CD4-positive, CD25-positive, alpha-beta regulatory T cell (primary cell): Measurements from ENCODE around the gene WDR20. TPM values are rescaled to one million over a fixed set of nuclear protein-coding genes. Genes with fewer than 3 reads are reported as not detected.
"Not testable (repeated sequence)": the region's sequence is repeated elsewhere in the genome, so short reads cannot be mapped to it uniquely, and the experiment has no call there.

Source experiments
- ATAC-seq, 2 donors: fragments of 150-1000 bp; cut with Tn5 transposase; one replicate each; pipeline ENCODE4 v1.10.0; 2021; ENCODE audit warnings: low read depth in 2 of 2, moderate number of reproducible peaks in 2 of 2, moderate library complexity in 1 of 2
- DNase-seq, 3 donors: peaks; one replicate each; pipeline versions ENCODE4 v3.0.0 to v3.0.0-alpha.2; 2012 to 2022; ENCODE audit warnings: mixed read lengths in 1 of 3
- H3K27ac ChIP-seq: one replicate; pipeline ENCODE4 v1.7.0; 2013; ENCODE audit warnings: mild to moderate bottlenecking, low read length; ENCODE audit not compliant: insufficient read depth, poor library complexity, severe bottlenecking
- H3K27me3 ChIP-seq: one replicate; pipeline ENCODE4 v1.7.0; 2013; ENCODE audit warnings: low read length; ENCODE audit not compliant: control insufficient read depth, insufficient read depth
- H3K36me3 ChIP-seq: one replicate; pipeline ENCODE4 v1.7.0; 2013; ENCODE audit warnings: mild to moderate bottlenecking, low read length, moderate library complexity; ENCODE audit not compliant: control insufficient read depth, insufficient read depth
- H3K4me1 ChIP-seq: 2 replicates; pipeline ENCODE4 v1.7.0; 2013; ENCODE audit warnings: mild to moderate bottlenecking, low read length; ENCODE audit not compliant: insufficient read depth, control insufficient read depth, poor library complexity, severe bottlenecking
- H3K4me3 ChIP-seq: one replicate; pipeline ENCODE4 v1.7.0; 2013; ENCODE audit warnings: low read depth, mild to moderate bottlenecking, low read length, moderate library complexity
- H3K9me3 ChIP-seq, 2 experiments: 1 replicate in 1 of 2; 2 replicates in 1 of 2; pipeline ENCODE4 v1.7.0; 2013; ENCODE audit warnings: low read length in 2 of 2, mild to moderate bottlenecking in 1 of 2, moderate library complexity in 1 of 2; ENCODE audit not compliant: control insufficient read depth in 2 of 2
- H3K27ac Mint-ChIP-seq, 3 donors: one replicate each; pipeline ENCODE4 v1.8.0; 2020 to 2022; ENCODE audit warnings: mild to moderate bottlenecking in 3 of 3, mixed read lengths in 3 of 3, moderate library complexity in 2 of 3
- H3K27me3 Mint-ChIP-seq: one replicate; pipeline ENCODE4 v1.8.0; 2022; ENCODE audit warnings: mild to moderate bottlenecking, mixed read lengths
- H3K36me3 Mint-ChIP-seq: one replicate; pipeline ENCODE4 v1.8.0; 2020; ENCODE audit warnings: mixed read lengths
- H3K4me1 Mint-ChIP-seq, 4 donors: one replicate each; pipeline ENCODE4 v1.8.0; 2020 to 2022; ENCODE audit warnings: mixed read lengths in 4 of 4, mild to moderate bottlenecking in 1 of 4
- H3K4me3 Mint-ChIP-seq, 4 donors: one replicate each; pipeline ENCODE4 v1.8.0; 2020 to 2022; ENCODE audit warnings: mild to moderate bottlenecking in 4 of 4, mixed read lengths in 4 of 4, moderate library complexity in 3 of 4
- H3K9me3 Mint-ChIP-seq, 7 donors: one replicate each; pipeline ENCODE4 v1.8.0; 2020 to 2022; ENCODE audit warnings: mixed read lengths in 7 of 7, mild to moderate bottlenecking in 3 of 7, moderate library complexity in 2 of 7
- polyA plus RNA-seq, 4 donors: library from polyadenylated mRNA; unstranded; fragments of 300-500 nt; fragmentation: Illumina TruSeq; gene quantifications; one replicate each; pipeline ENCODE4 v1.2.3, GENCODE V29; 2021
- total RNA-seq: library from RNA; stranded (reverse); gene quantifications from one replicate; pipeline ENCODE4 v1.2.3, GENCODE V29; 2022

The WDR20 gene
- total and polyA plus RNA-seq, 5 donors from 2014 or later = 13.0 to 66.7 (median 19.0) TPM

DNA sequence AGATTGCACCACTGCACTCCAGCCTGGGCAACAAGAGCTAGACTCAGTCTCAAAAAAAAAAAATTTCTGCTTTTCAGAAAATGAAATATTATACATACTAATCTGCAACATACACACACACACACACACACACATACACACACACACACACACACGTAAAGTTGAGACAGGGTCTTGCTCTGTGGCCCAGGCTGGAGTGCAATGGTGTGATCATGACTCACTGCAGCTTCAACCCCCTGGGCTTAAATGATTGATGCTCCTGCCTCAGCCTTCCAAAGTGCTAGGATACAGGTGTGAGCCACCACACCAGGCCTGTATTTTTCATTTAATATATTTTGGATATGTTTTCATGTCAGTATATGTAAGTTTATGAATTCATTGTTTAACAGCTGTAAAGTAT is 18.8 kb upstream of the WDR20 start:
- no peak overlapping the region for H3K27ac ChIP-seq
- no peak overlapping the region for H3K4me3 ChIP-seq
- H3K4me3 Mint-ChIP-seq = no peak overlapping the region
- no peaks in the 10 kb centered on the region for H3K9me3 ChIP-seq
- peaks cover 0 to under 1% (median 0%) of the 10 kb centered on the region in 4 donors for H3K4me1 Mint-ChIP-seq
- DNase-seq (no peak), ATAC-seq (no peak)
- no peaks in the 10 kb centered on the region for H3K27me3 ChIP-seq
- H3K9me3 Mint-ChIP-seq = peaks cover 0 to 2% (median 0%) of the 10 kb centered on the region in 7 donors
- no peak overlapping the region for H3K27ac Mint-ChIP-seq
- H3K36me3 Mint-ChIP-seq = peaks cover 4% of the 10 kb centered on the region
- no peaks in the 10 kb centered on the region for H3K27me3 Mint-ChIP-seq
- no peaks in the 10 kb centered on the region for H3K36me3 ChIP-seq
- no peaks in the 10 kb centered on the region for H3K4me1 ChIP-seq

DNA sequence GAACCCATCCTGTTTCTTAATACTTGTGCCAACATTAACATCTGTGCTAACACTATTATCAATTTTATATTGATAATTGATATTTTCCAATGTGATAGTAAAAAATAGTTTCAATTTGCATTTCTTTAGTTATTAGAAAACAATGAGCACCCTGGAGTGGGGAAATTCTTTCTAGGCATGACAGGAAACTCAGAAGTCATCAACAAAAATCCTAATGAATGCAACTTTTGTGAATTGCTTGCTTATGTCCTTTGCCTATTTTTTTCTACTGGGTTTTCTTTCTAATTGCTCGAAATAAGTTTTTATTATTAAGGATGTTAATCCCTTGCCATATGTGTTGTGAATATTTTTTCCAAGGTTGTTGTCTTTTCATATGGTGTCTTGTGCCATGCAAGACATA is 18.1 kb upstream of the WDR20 start:
- H3K36me3 ChIP-seq = no peaks in the 10 kb centered on the region
- no peaks in the 10 kb centered on the region for H3K27me3 ChIP-seq
- DNase-seq (no peak), ATAC-seq (no peak)
- peaks cover 0 to 3% (median 0%) of the 10 kb centered on the region in 4 donors for H3K4me1 Mint-ChIP-seq
- H3K9me3 Mint-ChIP-seq = peaks cover 0 to 2% (median 0%) of the 10 kb centered on the region in 7 donors
- no peak overlapping the region for H3K27ac ChIP-seq
- H3K4me3 Mint-ChIP-seq = no peak overlapping the region
- H3K36me3 Mint-ChIP-seq = peaks cover 4% of the 10 kb centered on the region
- H3K4me1 ChIP-seq = no peaks in the 10 kb centered on the region
- no peaks in the 10 kb centered on the region for H3K9me3 ChIP-seq
- no peak overlapping the region for H3K27ac Mint-ChIP-seq
- no peak overlapping the region for H3K4me3 ChIP-seq
- H3K27me3 Mint-ChIP-seq = no peaks in the 10 kb centered on the region

DNA sequence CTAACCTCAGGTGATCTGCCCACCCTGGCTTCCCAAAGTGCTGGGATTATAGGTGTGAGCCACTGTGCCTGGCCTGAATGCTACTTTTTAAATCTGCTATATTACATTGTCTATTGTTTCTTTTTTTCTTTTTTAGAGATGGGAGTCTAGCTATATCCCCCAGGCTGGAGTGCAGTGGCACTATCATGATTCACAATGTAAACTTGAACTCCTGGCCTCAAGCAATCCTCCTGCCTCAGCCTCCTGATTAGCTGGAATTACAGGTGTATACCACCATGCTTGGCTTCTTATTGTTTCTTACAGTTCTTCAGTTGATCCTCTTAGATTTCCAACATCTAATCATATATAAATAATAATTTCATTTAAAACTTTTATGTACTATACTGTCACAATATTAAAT is 15.3 kb upstream of the WDR20 start:
- no peak overlapping the region for H3K27ac Mint-ChIP-seq
- Histone ChIP-seq H3K4me3 (no peak overlapping the region), H3K27ac (no peak overlapping the region), H3K36me3 (no peaks in the 10 kb centered on the region), H3K27me3 (no peaks in the 10 kb centered on the region), H3K9me3 (no peaks in the 10 kb centered on the region), H3K4me1 (no peaks in the 10 kb centered on the region)
- peaks cover 0 to 3% (median 0%) of the 10 kb centered on the region in 4 donors for H3K4me1 Mint-ChIP-seq
- no peak for ATAC-seq
- H3K4me3 Mint-ChIP-seq = no peak overlapping the region
- H3K36me3 Mint-ChIP-seq = no peaks in the 10 kb centered on the region
- DNase-seq = no peak
- H3K9me3 Mint-ChIP-seq = no peaks in the 10 kb centered on the region
- H3K27me3 Mint-ChIP-seq = no peaks in the 10 kb centered on the region

DNA sequence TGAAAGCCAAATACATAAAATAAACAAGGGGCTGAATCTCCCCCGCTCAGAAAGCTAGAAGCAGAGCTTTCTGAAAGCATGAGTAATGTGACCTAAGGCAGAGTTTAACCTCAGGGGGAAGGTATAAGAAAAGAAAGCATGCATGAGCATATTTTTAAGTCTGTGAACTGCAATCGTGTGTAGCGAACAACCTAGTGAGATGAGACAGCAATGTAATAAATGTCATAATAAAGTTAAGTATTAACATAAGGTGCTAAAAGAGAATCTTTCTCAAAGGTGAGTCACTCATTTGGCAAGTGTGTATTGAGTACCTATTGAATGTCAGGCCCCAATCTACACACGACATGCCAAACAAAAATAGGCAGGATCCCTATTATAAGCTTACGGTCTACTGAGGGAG is 14.2 kb upstream of the WDR20 start:
- Mint-ChIP-seq H3K4me1 (peaks cover 0 to 3% (median 0%) of the 10 kb centered on the region in 4 donors), H3K9me3 (no peaks in the 10 kb centered on the region), H3K27me3 (no peaks in the 10 kb centered on the region), H3K36me3 (no peaks in the 10 kb centered on the region), H3K4me3 (no peak overlapping the region), H3K27ac (no peak overlapping the region)
- Histone ChIP-seq H3K27ac (no peak overlapping the region), H3K4me1 (no peaks in the 10 kb centered on the region), H3K9me3 (no peaks in the 10 kb centered on the region), H3K27me3 (no peaks in the 10 kb centered on the region), H3K4me3 (no peak overlapping the region), H3K36me3 (no peaks in the 10 kb centered on the region)
- ATAC-seq (no peak), DNase-seq (no peak)

DNA sequence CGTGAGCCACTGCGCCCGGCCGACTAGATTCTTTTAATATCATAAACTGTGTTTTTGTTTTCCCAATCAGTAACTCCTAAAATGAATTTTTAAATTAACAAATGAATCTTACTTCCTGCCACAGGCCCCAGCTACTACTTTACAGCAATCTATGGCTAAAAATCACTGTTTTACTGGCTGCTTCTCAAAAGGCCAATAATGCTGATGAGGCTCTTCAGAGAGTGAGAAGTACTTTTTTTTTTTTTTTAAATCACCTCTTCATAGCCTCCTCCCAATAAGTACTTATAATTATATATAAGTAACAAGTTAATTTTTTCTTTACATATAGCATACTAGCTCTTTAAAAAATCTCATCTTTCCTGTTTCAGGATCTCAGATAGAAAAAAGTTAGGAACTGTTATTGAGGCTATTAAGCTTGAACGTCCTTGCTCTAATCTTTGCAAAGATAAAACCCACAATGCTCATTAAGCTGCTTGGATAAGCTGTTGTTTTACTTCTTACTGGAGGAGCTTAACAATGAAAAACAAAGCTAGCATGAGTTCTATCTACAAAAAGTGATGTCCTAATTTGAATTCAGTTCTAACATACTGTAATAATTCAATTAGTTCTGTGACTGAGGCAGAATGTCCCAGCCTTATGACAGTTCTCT is 12.8 kb upstream of the WDR20 start:
- no peak overlapping the region for H3K27ac ChIP-seq
- H3K4me1 ChIP-seq = no peaks in the 10 kb centered on the region
- Mint-ChIP-seq H3K36me3 (no peaks in the 10 kb centered on the region), H3K27ac (peak overlapping the region in 1 of 3 donors; percentile 27), H3K27me3 (no peaks in the 10 kb centered on the region), H3K4me1 (peaks cover 0 to 3% (median 0%) of the 10 kb centered on the region in 4 donors), H3K4me3 (no peak overlapping the region), H3K9me3 (no peaks in the 10 kb centered on the region)
- ATAC-seq (no peak), DNase-seq (no peak)
- H3K27me3 ChIP-seq = no peaks in the 10 kb centered on the region
- H3K4me3 ChIP-seq = no peak overlapping the region
- no peaks in the 10 kb centered on the region for H3K36me3 ChIP-seq
- no peaks in the 10 kb centered on the region for H3K9me3 ChIP-seq

DNA sequence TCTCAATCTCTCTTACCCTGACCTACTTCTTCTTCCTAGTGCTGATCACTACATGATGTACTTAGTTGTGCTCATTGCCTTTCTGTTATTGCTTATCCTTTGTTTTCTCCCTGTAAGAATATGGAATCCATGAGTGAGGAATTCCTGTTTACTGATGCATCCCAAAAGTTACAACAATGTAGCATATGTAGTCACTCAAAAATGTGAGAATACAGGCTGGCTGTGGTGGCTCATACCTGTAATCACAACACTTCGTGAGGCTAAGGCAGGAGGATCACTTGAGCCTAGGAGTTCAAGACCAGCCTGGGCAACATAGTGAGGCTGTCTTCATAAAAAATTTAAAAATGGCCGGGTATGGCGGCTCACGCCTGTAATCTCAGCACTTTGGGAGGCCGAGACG is 8.0 kb upstream of the WDR20 start:
- no peaks in the 10 kb centered on the region for H3K9me3 Mint-ChIP-seq
- no peak overlapping the region for H3K27ac ChIP-seq
- no peak for ATAC-seq
- no peaks in the 10 kb centered on the region for H3K27me3 ChIP-seq
- no peaks in the 10 kb centered on the region for H3K9me3 ChIP-seq
- H3K27ac Mint-ChIP-seq = no peak overlapping the region
- no peak overlapping the region for H3K4me3 Mint-ChIP-seq
- H3K36me3 Mint-ChIP-seq = peaks cover 6% of the 10 kb centered on the region
- no peaks in the 10 kb centered on the region for H3K36me3 ChIP-seq
- DNase-seq = no peak
- no peaks in the 10 kb centered on the region for H3K4me1 Mint-ChIP-seq
- H3K27me3 Mint-ChIP-seq = no peaks in the 10 kb centered on the region
- no peak overlapping the region for H3K4me3 ChIP-seq
- no peaks in the 10 kb centered on the region for H3K4me1 ChIP-seq

DNA sequence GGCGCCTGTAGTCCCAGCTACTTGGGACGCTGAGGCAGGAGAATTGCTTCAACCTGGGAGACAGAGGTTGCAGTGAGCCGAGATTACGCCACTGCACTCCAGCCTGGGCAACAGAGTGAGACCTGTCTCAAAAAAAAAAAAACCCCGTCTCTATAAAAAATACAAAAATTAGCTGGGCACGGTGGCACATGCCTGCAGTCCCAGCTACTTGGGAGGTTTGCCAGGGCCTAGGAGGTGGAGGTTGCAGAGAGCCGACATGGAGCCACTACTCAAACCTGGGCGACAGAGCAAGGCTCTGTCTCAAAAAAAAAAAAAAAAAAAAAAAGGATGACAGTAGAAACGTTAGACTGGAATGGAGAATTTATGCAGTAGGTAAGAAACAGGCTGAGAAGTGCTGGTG is 5.7 kb upstream of the WDR20 start:
- not testable (repeated sequence) for H3K4me1 Mint-ChIP-seq, H3K27ac ChIP-seq, H3K4me1 ChIP-seq, H3K4me3 ChIP-seq, DNase-seq, H3K4me3 Mint-ChIP-seq, H3K9me3 ChIP-seq, ATAC-seq, H3K27me3 ChIP-seq, H3K27ac Mint-ChIP-seq, H3K36me3 ChIP-seq, H3K9me3 Mint-ChIP-seq, H3K36me3 Mint-ChIP-seq, H3K27me3 Mint-ChIP-seq

DNA sequence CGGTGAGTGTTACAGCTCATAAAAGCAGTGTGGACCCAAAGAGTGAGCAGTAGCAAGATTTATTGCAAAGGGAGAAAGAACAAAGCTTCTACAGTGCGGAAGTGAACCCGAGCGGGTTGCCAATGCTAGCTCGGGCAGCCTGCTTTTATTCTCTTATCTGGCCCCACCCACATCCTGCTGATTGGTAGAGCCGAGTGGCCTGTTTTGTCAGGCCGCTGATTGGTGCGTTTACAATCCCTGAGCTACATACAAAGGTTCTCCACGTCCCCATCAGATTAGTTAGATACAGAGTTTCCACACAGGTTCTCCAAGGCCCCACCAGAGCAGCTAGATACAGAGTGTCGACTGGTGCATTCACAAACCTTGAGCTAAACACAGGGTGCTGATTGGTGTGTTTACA is 5.0 kb upstream of the WDR20 start:
- H3K9me3 ChIP-seq, H3K36me3 ChIP-seq, ATAC-seq, H3K9me3 Mint-ChIP-seq, H3K27ac Mint-ChIP-seq, DNase-seq, H3K36me3 Mint-ChIP-seq, H3K4me1 ChIP-seq, H3K4me3 ChIP-seq, H3K27me3 Mint-ChIP-seq, H3K27ac ChIP-seq, H3K27me3 ChIP-seq: not testable (repeated sequence)
- H3K4me3 Mint-ChIP-seq = peak overlapping the region in 1 of 4 donors; percentile 51
- peaks cover 7 to 13% (median 8%) of the 10 kb centered on the region in 4 donors for H3K4me1 Mint-ChIP-seq
